ENCODE results near the gene MED15. TPM values are rescaled to one million over a fixed set of nuclear protein-coding genes. Genes with fewer than 3 reads are reported as not detected.

The MED15 gene
- total and polyA plus RNA-seq, 2 of the 8 experiments (the other 6 are each of a cell fraction or from before 2014, with no cell fraction given): 28.3 to 57.1 TPM

DNA sequence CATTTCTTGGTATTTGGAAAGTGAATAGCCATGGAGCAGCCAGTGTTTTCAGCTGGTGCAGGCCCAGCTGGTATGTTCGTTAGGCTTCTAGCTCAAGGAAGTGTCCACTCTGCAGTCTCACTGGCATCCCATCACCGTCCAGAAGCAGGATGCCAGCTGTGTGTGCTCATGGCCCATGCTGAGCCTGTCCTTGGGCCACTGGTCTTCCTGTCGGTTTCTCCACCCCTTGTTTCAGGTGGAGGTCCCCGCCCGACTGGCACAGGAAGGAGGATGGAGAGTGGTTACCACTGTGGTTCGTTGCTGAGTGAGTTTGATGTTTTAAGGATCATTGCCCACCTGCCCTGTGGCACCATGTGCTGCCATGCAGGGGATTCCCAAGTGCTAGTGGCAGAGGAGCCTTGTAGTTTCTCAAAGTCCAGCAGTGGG, 63.7 kb downstream of the MED15 start:
- no peak overlapping the region for H3K4me3 ChIP-seq (ENCODE audit: extremely low read depth in 1 of 4, insufficient read depth in 2 of 4, low read depth in 3 of 4, low read length in 4 of 4)
- no peaks in the 10 kb centered on the region for H3K79me1 ChIP-seq (ENCODE audit: low read depth, low read length)
- no peak overlapping the region for H2BK20ac ChIP-seq (ENCODE audit: low read length)
- H3K79me2 ChIP-seq (ENCODE audit: control insufficient read depth in 1 of 2, insufficient read depth in 2 of 2, low read length in 2 of 2): no peaks in the 10 kb centered on the region
- no peak overlapping the region for H4K5ac ChIP-seq (ENCODE audit: insufficient read length, low read depth, low read length)
- H4K20me1 ChIP-seq (replicated peaks in 1 of 2; ENCODE audit: control insufficient read depth in 1 of 2, insufficient read depth in 2 of 2, low read length in 2 of 2): peaks cover 0 to 12% of the 10 kb centered on the region in 2 experiments
- no peak overlapping the region for H3K23ac ChIP-seq (ENCODE audit: insufficient read length)
- ChIA-PET CTCF (ENCODE audit: partially characterized antibody) (interaction anchor here (0.6 to 26.7 kb wide), 18 partner anchors 4 to 302 kb away, joined by 3 to 366 read pairs (median 4); no protein-coding TSS in a partner anchor), POLR2A (ENCODE audit: partially characterized antibody) (interaction anchor here (1.0 kb wide), 1 partner anchor 18 kb away, joined by 3 read pairs; no protein-coding TSS in a partner anchor)
- H4K8ac ChIP-seq (ENCODE audit: extremely low read depth, insufficient read depth, low read length): no peak overlapping the region; the same call in 1 of the 2 replicates
- no peak overlapping the region for H2BK15ac ChIP-seq (ENCODE audit: low read length)
- no peaks in the 10 kb centered on the region for H3K9me3 ChIP-seq (ENCODE audit: insufficient read depth in 2 of 2, low read depth in 1 of 2, low read length in 1 of 2)
- FAIRE-seq (no peak), DNase-seq (ENCODE audit: low read depth in 1 of 2, low spot score in 2 of 2) (no peak)
- H3K56ac ChIP-seq (replicated peaks; ENCODE audit: insufficient read length, low read depth, low read length): no peak overlapping the region
- H3K4ac ChIP-seq (replicated peaks; ENCODE audit: insufficient read length, low read depth, low read length): no peak overlapping the region
- no peak overlapping the region for H3K4me2 ChIP-seq (ENCODE audit: insufficient read depth in 1 of 2, low read depth in 2 of 2, low read length in 2 of 2)
- H3K4me1 ChIP-seq (replicated peaks in 1 of 4; ENCODE audit: control insufficient read depth in 3 of 4, insufficient read depth in 4 of 4, low read length in 3 of 4): no peaks in the 10 kb centered on the region
- WGBS, 2 experiments (ENCODE audit: extremely low coverage in 1 of 2, insufficient coverage in 1 of 2, insufficient read length in 1 of 2, insufficient replicate concordance in 2 of 2, low coverage in 1 of 2, low lambda C conversion rate in 2 of 2, missing lambda C conversion rate in 1 of 2): 85% methylated on average over 6 of the region's 6 CpGs; no CpG with 5 or more reads in 1 of the 2 experiments
- no peak overlapping the region for H2BK120ac ChIP-seq (replicated peaks; ENCODE audit: low read depth, low read length)
- H3K27ac ChIP-seq (ENCODE audit: low read depth, low read length): no peak overlapping the region
- H3K18ac ChIP-seq (ENCODE audit: extremely low read depth, low read length): no peak overlapping the region
- H3K27me3 ChIP-seq (replicated peaks in 1 of 4; ENCODE audit: control insufficient read depth in 3 of 4, extremely low read depth in 1 of 4, insufficient read depth in 3 of 4, low read length in 3 of 4): no peaks in the 10 kb centered on the region
- no peak overlapping the region for H2BK5ac ChIP-seq (ENCODE audit: low read depth, low read length)
- H3K23me2 ChIP-seq (ENCODE audit: low read depth, low read length): no peaks in the 10 kb centered on the region
- no peak overlapping the region for H3K9ac ChIP-seq (replicated peaks in 1 of 4; ENCODE audit: extremely low read depth in 1 of 4, low read depth in 3 of 4, low read length in 3 of 4)
- H3K14ac ChIP-seq (ENCODE audit: insufficient read length): no peak overlapping the region
- H2BK12ac ChIP-seq (ENCODE audit: low read depth, low read length): no peak overlapping the region
- no peak overlapping the region for H2AFZ ChIP-seq (ENCODE audit: low read length)
- no peak overlapping the region for H4K91ac ChIP-seq (replicated peaks; ENCODE audit: insufficient read length, low read length)
- peaks cover 12 to 36% (median 31%) of the 10 kb centered on the region in 4 experiments for H3K36me3 ChIP-seq (ENCODE audit: control insufficient read depth in 2 of 4, insufficient read depth in 4 of 4, low read length in 3 of 4)
- H2AK5ac ChIP-seq (ENCODE audit: low read depth, low read length): no peak overlapping the region
- TF ChIP-seq, protein P1, sequence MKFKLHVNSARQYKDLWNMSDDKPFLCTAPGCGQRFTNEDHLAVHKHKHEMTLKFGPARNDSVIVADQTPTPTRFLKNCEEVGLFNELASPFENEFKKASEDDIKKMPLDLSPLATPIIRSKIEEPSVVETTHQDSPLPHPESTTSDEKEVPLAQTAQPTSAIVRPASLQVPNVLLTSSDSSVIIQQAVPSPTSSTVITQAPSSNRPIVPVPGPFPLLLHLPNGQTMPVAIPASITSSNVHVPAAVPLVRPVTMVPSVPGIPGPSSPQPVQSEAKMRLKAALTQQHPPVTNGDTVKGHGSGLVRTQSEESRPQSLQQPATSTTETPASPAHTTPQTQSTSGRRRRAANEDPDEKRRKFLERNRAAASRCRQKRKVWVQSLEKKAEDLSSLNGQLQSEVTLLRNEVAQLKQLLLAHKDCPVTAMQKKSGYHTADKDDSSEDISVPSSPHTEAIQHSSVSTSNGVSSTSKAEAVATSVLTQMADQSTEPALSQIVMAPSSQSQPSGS (IDR thresholded peaks at IDR 0.05; ENCODE audit: low read length): no peak
- TF ChIP-seq ASH2L (IDR thresholded peaks at IDR 0.05; ENCODE audit: low read length) (no peak), POLR2AphosphoS5 (IDR thresholded peaks at IDR 0.05; ENCODE audit: low read depth, low read length) (no peak), TCF12 (IDR thresholded peaks at IDR 0.05; ENCODE audit: low read depth, low read length) (no peak), RFX5 (IDR thresholded peaks at IDR 0.05; ENCODE audit: borderline replicate concordance, low read depth, low read length) (no peak), EGR1 (IDR thresholded peaks at IDR 0.05; ENCODE audit: borderline replicate concordance, low read depth, low read length) (no peak), TAF1 (IDR thresholded peaks at IDR 0.05; ENCODE audit: low read depth, low read length) (no peak), SRF (IDR thresholded peaks at IDR 0.05; ENCODE audit: low read depth, low read length) (no peak), RAD21 (IDR thresholded peaks at IDR 0.05 in 1 of 2, conservative IDR thresholded peaks at IDR 0.05 in 1 of 2; ENCODE audit: low read depth in 2 of 2, low read length in 2 of 2) (no peak), HDAC2 (IDR thresholded peaks at IDR 0.05; ENCODE audit: borderline replicate concordance in 1 of 2, low read depth in 2 of 2, low read length in 2 of 2) (no peak), SP4 (IDR thresholded peaks at IDR 0.05; ENCODE audit: low read length) (no peak)
- TF ChIP-seq, protein P2, sequence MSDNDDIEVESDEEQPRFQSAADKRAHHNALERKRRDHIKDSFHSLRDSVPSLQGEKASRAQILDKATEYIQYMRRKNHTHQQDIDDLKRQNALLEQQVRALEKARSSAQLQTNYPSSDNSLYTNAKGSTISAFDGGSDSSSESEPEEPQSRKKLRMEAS (IDR thresholded peaks at IDR 0.05): no peak

Data from H1 (cell line).